Fibroblast of the aortic adventitia (primary cell): ENCODE data around the gene DOHH. TPM values are rescaled to one million over a fixed set of nuclear protein-coding genes. Genes with fewer than 3 reads are reported as not detected.
"Not testable (repeated sequence)": the region's sequence is repeated elsewhere in the genome, so short reads cannot be mapped to it uniquely, and the experiment has no call there.

Experiments used
- DNase-seq: peaks from one replicate; pipeline ENCODE4 v3.0.0-alpha.2; 2010; ENCODE audit warnings: low read depth
- H3K4me3 ChIP-seq: 2 replicates; pipeline ENCODE4 v1.5.1; 2011; ENCODE audit warnings: low read depth, mild to moderate bottlenecking, control low read depth, low read length, moderate library complexity
- CTCF ChIP-seq: IDR thresholded peaks from 2 replicates; pipeline ENCODE4 v1.5.1; 2011; ENCODE audit warnings: mild to moderate bottlenecking, low read length, control low read depth, inconsistent platforms; ENCODE audit not compliant: insufficient read depth
- total RNA-seq: library from RNA; depleted of rRNA; stranded (reverse); fragments of >200 nt; gene quantifications from 2 replicates; pipeline ENCODE4 v1.2.3, GENCODE V29; 2012; ENCODE audit warnings: low replicate concordance

DOHH gene
- total RNA-seq, 1 donor: 6.5 TPM

DNA sequence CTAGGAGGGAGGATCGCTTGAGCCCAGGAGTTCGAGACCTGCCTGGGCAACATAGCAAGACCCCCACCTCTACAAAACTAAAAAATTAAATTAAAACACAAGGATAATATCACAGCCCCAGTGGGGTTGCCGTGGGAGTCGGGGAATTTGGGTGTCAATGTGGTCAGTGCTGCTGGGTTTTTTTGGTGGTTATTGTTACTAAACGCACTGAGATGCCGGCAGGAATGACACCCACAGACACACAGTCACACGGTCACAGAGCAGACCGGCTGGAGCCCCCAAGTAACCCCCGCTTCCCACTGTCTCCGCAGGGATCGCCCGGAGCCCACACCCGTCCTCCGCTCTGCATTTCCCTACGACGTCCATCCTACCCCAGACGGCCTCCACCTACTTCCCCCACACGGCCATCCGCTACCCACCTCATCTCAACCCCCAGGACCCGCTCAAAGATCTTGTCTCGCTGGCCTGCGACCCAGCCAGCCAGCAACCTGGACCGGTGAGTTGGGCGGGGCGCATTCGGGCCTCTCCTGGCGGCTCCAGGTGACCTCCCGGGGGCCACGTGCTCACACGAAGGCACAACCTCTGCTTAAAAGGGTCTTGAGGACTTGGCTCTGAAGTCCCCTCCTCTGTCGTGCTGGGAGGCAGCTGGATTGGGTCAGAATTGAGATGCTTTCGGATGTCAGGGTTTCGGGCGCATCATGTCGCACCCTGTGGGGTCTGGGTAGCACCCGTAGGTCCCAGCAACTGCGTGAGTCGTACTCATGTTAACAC is 48.1 kb downstream of the DOHH start:
- TF ChIP-seq CTCF: no peak
- no peak overlapping the region for H3K4me3 ChIP-seq
- no peak for DNase-seq

DNA sequence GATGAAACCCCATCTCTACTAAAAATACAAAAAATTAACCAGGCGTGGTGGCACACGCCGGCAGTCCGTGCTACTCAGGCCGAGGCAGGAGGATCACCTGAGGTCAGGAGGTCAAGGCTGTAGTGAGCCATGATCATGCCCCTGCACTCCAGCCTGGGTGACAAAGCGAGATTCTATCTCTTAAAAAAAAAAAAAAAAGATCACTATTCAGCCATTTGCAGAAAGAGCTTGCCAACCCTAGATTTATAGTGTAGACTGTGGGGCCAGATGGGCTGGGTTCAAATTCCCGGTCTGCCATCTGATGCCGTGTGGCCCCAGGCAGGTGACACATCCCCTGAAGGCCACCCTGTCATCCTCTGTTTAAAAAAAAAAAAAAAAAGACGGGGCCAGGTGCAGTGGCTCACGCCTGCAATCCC is 49.0 kb downstream of the DOHH start:
- H3K4me3 ChIP-seq: no peak overlapping the region
- no peak for DNase-seq
- TF ChIP-seq CTCF: no peak

DNA sequence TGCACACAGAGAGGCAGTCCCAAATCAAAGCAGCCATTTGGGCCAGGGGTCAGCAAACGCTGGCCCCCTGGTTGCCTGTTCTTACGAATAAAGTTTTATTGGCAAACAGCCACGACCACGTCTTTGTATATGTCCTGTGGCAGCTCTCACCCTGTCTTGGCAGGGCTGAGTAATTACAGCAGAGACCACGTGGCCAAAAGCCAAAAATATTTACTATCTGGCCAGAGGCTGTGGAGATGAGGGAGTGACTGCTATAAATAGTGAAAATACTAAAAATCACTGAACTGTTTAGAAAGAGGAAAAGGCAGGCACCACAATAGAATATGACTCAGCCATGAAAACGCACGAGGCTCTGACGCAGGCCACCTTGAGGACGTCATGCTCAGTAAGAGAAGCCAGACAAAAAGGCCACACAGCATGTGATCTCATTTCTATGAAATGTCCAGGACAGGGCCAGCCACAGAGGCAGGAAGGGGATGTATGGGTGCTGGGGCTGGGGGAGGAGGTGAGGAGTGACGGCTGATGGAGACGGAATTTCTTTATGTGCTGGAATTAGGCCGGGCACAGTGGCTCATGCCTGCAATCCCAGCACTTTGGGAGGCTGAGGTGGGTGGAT is 49.6 kb downstream of the DOHH start:
- no peak for TF ChIP-seq CTCF
- peak; percentile 100 for DNase-seq
- no peak overlapping the region for H3K4me3 ChIP-seq

DNA sequence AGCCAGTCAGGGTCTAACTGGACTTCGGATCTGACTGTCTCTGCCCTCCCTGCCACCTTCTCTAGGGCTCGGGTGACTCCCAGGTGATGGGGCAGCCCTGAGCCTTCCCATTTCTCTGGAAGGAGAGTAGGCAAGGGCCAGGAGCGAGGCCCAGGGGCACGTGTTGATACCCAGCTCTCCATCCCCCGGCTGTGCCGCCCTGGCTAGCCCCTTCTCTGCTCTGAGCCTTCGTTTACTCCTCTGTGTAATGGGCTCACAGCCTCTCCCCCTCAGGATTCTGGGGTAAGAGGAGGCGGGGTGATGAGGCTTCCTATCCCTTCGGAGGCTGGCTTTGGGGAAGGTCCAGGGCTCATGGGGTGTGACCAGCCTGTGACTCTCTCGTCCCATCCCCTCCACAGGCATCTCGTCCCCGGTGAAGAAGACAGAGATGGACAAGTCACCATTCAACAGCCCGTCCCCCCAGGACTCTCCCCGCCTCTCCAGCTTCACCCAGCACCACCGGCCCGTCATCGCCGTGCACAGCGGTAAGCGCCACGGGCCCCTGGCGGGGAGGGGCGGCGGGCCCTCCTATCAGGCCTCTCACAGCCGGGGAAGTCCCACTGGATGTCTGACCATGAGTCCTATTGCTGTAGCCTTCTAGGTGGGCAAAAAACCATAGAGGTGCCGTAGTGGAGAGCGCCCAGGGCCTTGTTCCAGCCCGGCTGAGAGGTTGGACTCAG is 51.7 kb downstream of the DOHH start:
- no peak overlapping the region for H3K4me3 ChIP-seq
- DNase-seq: no peak
- TF ChIP-seq CTCF: no peak

DNA sequence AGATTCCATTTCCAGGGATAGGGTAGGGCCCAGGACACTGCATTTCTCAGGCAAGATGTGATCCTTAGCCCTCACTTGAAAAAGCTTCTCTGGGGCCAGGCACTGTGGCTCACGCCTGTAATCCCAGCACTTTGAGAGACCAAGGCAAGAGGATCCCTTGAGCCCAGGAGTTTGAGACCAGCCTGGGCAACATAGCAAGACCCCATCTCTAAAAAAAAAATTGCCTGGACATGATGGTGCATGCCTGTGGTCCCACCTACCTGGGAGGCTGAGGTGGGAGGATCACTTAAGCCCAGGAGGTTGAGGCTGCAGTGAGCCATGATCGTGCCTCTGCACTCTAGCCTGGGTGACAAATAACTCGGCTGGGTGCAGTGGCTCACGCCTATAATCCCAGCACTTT is 53.8 kb downstream of the DOHH start:
- DNase-seq, H3K4me3 ChIP-seq: not testable (repeated sequence)

GRCh38 chr19:3444695-3445234 is 55.7 kb downstream of the DOHH start:
- H3K4me3 ChIP-seq: no peak overlapping the region
- no peak for TF ChIP-seq CTCF
- DNase-seq: no peak
